GM12878 (cell line): ENCODE measurements around the gene GLP1R. TPM values are rescaled to one million over a fixed set of nuclear protein-coding genes. Genes with fewer than 3 reads are reported as not detected.
A peak's percentile ranks its signal among the peaks of the same experiment; 100 is the strongest.

Experiments
- ATAC-seq: fragments of 200-7000 bp; cut with Tn5 transposase; 3 replicates; pipeline ENCODE4 v1.9.1; 2020; ENCODE audit warnings: mild to moderate bottlenecking, moderate library complexity
- Bru-seq: library from RNA; stranded (reverse); fragments of 400-500 nt; gene quantifications from one replicate; lab custom pipeline; 2021; lab: Mats Ljungman, UMichigan
- BruChase-seq, 2 experiments: library from RNA; stranded (reverse); fragments of 400-500 nt; gene quantifications; one replicate each; lab custom pipeline; 2021; lab: Mats Ljungman, UMichigan
- BruUV-seq: library from RNA; stranded (reverse); fragments of 400-500 nt; replicated peaks from 2 replicates; lab custom pipeline; 2021; lab: Mats Ljungman, UMichigan
- CTCF ChIA-PET: fragments of 300-600 bp; sonication (Branson Sonifier 250); formaldehyde crosslinking; extraction: SDS; loops from one replicate; lab custom pipeline; 2021; ENCODE audit warnings: inconsistent platforms; lab: Yijun Ruan, JAX
- POLR2A ChIA-PET: fragments of 350-600 bp; formaldehyde crosslinking; extraction: SDS; loops from one replicate; lab custom pipeline; 2021; ENCODE audit warnings: inconsistent platforms; lab: Charles Lee
- RAD21 ChIA-PET: fragments of 300-600 bp; sonication (Branson Sonifier 250); formaldehyde crosslinking; loops from one replicate; lab custom pipeline; 2023; ENCODE audit warnings: antibody characterized with exemption; ENCODE audit not compliant: unreplicated experiment; lab: Charles Lee
- SMC1A ChIA-PET: fragments of 300-600 bp; sonication (Branson Sonifier 250); formaldehyde crosslinking; loops from one replicate; lab custom pipeline; 2023; ENCODE audit not compliant: unreplicated experiment, uncharacterized antibody; lab: Charles Lee
- DNase-seq: peaks from one replicate; pipeline ENCODE4 v3.0.0-alpha.2; 2011; ENCODE audit warnings: low read depth, low spot score
- FAIRE-seq: peaks from 3 replicates; lab custom pipeline; 2011; peaks lifted over from hg19 to GRCh38; lab: Jason Lieb, UNC
- H2AFZ ChIP-seq: 2 replicates; pipeline ENCODE4 v1.6.0; 2011; ENCODE audit warnings: low read depth, low read length, control low read depth; ENCODE audit not compliant: control insufficient read depth
- H3K27ac ChIP-seq: 2 replicates; pipeline ENCODE4 v1.5.1; 2011; ENCODE audit warnings: control low read depth; ENCODE audit not compliant: control insufficient read depth, insufficient read depth
- H3K27me3 ChIP-seq, 2 experiments: replicated peaks in 1 of 2; 2 replicates each; pipeline versions ENCODE4 v1.6.0 to v1.6.1; 2011; ENCODE audit warnings: low read length in 1 of 2; ENCODE audit not compliant: control insufficient read depth in 2 of 2, insufficient read depth in 2 of 2
- H3K36me3 ChIP-seq, 2 experiments: 2 replicates each; pipeline ENCODE4 v1.5.1; 2011; ENCODE audit warnings: low read length in 1 of 2; ENCODE audit not compliant: control insufficient read depth in 2 of 2, insufficient read depth in 2 of 2
- H3K4me1 ChIP-seq: 2 replicates; pipeline ENCODE4 v1.6.1; 2011; ENCODE audit warnings: mild to moderate bottlenecking, low read length, moderate library complexity, mixed read lengths; ENCODE audit not compliant: control insufficient read depth, insufficient read depth
- H3K4me2 ChIP-seq: 2 replicates; pipeline ENCODE4 v1.6.0; 2011; ENCODE audit warnings: control low read depth; ENCODE audit not compliant: control insufficient read depth, insufficient read depth
- H3K4me3 ChIP-seq: fragments of 200-600 bp; sonication (generic); 2 replicates; pipeline ENCODE4 v1.5.1; 2016
- H3K79me2 ChIP-seq: 2 replicates; pipeline ENCODE4 v1.6.0; 2011; ENCODE audit warnings: low read length; ENCODE audit not compliant: control insufficient read depth, insufficient read depth
- H3K9ac ChIP-seq: 2 replicates; pipeline ENCODE4 v1.8.0; 2011; ENCODE audit warnings: low read length, control low read depth, mixed read lengths; ENCODE audit not compliant: control insufficient read depth, insufficient read depth
- H3K9me3 ChIP-seq: replicated peaks from 3 replicates; pipeline ENCODE4 v1.5.1; 2011; ENCODE audit warnings: mild to moderate bottlenecking, low read length; ENCODE audit not compliant: control insufficient read depth, insufficient read depth
- H4K20me1 ChIP-seq: 2 replicates; pipeline ENCODE4 v1.6.0; 2011; ENCODE audit not compliant: control insufficient read depth, insufficient read depth
- CHD2 ChIP-seq: IDR thresholded peaks from 2 replicates; pipeline ENCODE4 v1.6.1; 2011; ENCODE audit warnings: low read depth, low read length, improper control_type of control experiment, borderline replicate concordance
- RB1 ChIP-seq: fragments of 450-650 bp; formaldehyde crosslinking; IDR thresholded peaks from 2 replicates; pipeline ENCODE4 v1.6.1; 2017; ENCODE audit warnings: mild to moderate bottlenecking, borderline replicate concordance
- WGBS: methylation state at CpG from one replicate; pipeline ENCODE4 v1.1.6; 2016; ENCODE audit warnings: low lambda C conversion rate; ENCODE audit not compliant: insufficient replicate concordance, insufficient coverage; ENCODE audit errors: missing lambda C conversion rate; 5-methylcytosine and 5-hydroxymethylcytosine counted together
- in situ Hi-C: fragments of 300-500 bp; cut with MboI; formaldehyde crosslinking; loops from 9 replicates; pipeline ENCODE4 v1.14.3; 2018; ENCODE audit warnings: mixed read lengths
- intact Hi-C: fragments of 100-400 bp; cut with micrococcal nuclease; formaldehyde crosslinking; loops from one replicate; pipeline ENCODE4 v1.14.2; 2022; ENCODE audit not compliant: unreplicated experiment
- long read RNA-seq, 2 experiments: library from polyadenylated mRNA; unstranded; transcript quantifications; one replicate each; pipeline ENCODE4 v2.0.0, GENCODE V29; 2019 to 2020
- polyA minus RNA-seq, 3 experiments: library from RNA; depleted of rRNA, polyadenylated mRNA; stranded (reverse); fragments of >200 nt; gene quantifications; 2 replicates each; pipeline ENCODE4 v1.2.3, GENCODE V29; 2011
- polyA plus RNA-seq, 11 experiments: library from polyadenylated mRNA; depleted of rRNA in 4 of 11; unstranded in 6 of 11; stranded (reverse) in 5 of 11; fragments of >200 nt; fragmentation: Nextera tagmentation in 4 of 11; fragmentation: Illumina TruSeq in 1 of 11; extraction: Ambion mirVana in 4 of 11; extraction: Trizol in 1 of 11; gene quantifications; 1 replicate in 1 of 11; 2 replicates in 10 of 11; pipeline versions ENCODE4 v1.2.1 to v1.2.3, GENCODE V29; 2011 to 2016; ENCODE audit warnings: inconsistent platforms in 2 of 11, missing spikeins in 2 of 11, low read depth in 1 of 11
- total RNA-seq, 4 experiments: library from RNA; depleted of rRNA in 3 of 4; stranded (reverse); fragments of >200 nt in 3 of 4; fragmentation: Illumina TruSeq in 1 of 4; extraction: Trizol in 1 of 4; gene quantifications; 2 replicates each; pipeline versions ENCODE4 v1.2.1 to v1.2.3, GENCODE V29; 2013 to 2021

Gene GLP1R
- not detected in 2 replicates for total RNA-seq (2013; cell fraction: nucleolus; rRNA removed)
- total RNA-seq (2014; rRNA removed) (not detected in 2 replicates), total RNA-seq (2014; rRNA removed; fragmentation: Illumina TruSeq; extraction: Trizol) (not detected in 2 replicates), total RNA-seq (2021) (0.05 TPM in 1 of 2 replicates, not detected in the other), polyA plus RNA-seq (2011; rRNA removed) (0.01 TPM in 1 of 2 replicates, not detected in the other), polyA plus RNA-seq (2014; fragmentation: Illumina TruSeq; extraction: Trizol) (not detected in 2 replicates), polyA plus RNA-seq (2014; fragmentation: Nextera tagmentation; extraction: Ambion mirVana) (not detected), polyA plus RNA-seq (2014; rRNA removed) (not detected in 2 replicates), polyA plus RNA-seq (2016; fragmentation: Nextera tagmentation; extraction: Ambion mirVana) (not detected), polyA minus RNA-seq (2011; rRNA and poly(A)+ RNA removed) (not detected in 2 replicates), Bru-seq, nascent RNA (percentile 27 among the genes with signal in this experiment), BruChase-seq, experiment 1, labeled RNA remaining after a 6-hour chase (percentile 18 among the genes with signal in this experiment), BruChase-seq, experiment 2, labeled RNA remaining after a 2-hour chase (percentile 12 among the genes with signal in this experiment)
- not detected for polyA plus RNA-seq (2011; ENCODE audit: low read depth)
- polyA plus RNA-seq (2011; cell fraction: cytosol; rRNA removed), result not detected in 2 replicates
- 0.09 and 0.12 TPM in 2 replicates for polyA plus RNA-seq (2011; cell fraction: nucleus; rRNA removed)
- polyA plus RNA-seq (2012), result not detected in 2 replicates
- polyA minus RNA-seq (2011; cell fraction: cytosol; rRNA and poly(A)+ RNA removed), result not detected in 2 replicates
- not detected in 2 replicates for polyA minus RNA-seq (2011; cell fraction: nucleus; rRNA and poly(A)+ RNA removed)
- long read RNA-seq, experiment 1, result 0 reads
- long read RNA-seq, experiment 2, result 0 reads

- no peak within 1 kb of the TSS for H3K4me3 ChIP-seq
These were observed at the start of gene GLP1R for GRCh38 chr6:39048481-39049399. TSS of gene GLP1R (plus strand) at chr6:39048781. CDS start at chr6:39048841, 60 bp downstream.

More at GRCh38 chr6:39048481-39049399, at the start of gene GLP1R:
- intact Hi-C loops, result no loop called here
- Histone ChIP-seq H4K20me1 (0 out of 2 replicates have a peak, but pooled peaks cover 3% of the 10 kb centered on the region), H3K4me2 (no peak within 1 kb of the TSS)
- no peak for ATAC-seq
- no peak for TF ChIP-seq CHD2
- TF ChIP-seq RB1, result no peak
- TF ChIP-seq, all 136 proteins: peak for 0
- CTCF ChIA-PET, result interaction anchor here (0.9 kb wide), 1 partner anchor 18 kb away, joined by 3 read pairs; no protein-coding TSS in a partner anchor
- Histone ChIP-seq H3K79me2 (no peaks in the 10 kb centered on the region), H3K9ac (no peak within 1 kb of the TSS), H3K27me3 (peaks cover 8 to 16% of the 10 kb centered on the region in 2 experiments), H3K27ac (no peak within 1 kb of the TSS), H3K9me3 (no peaks in the 10 kb centered on the region), H3K4me1 (no peaks in the 10 kb centered on the region; the same call in 1 of the 2 replicates), H2AFZ (no peak within 1 kb of the TSS), H3K36me3 (no peaks in the 10 kb centered on the region)
- SMC1A ChIA-PET, result no interaction called here
- 24% methylated on average over 59 of the region's 74 CpGs for WGBS
- in situ Hi-C loops, result no loop called here
- BruUV-seq, result no TSS peak
- RAD21 ChIA-PET, result no interaction called here
- POLR2A ChIA-PET, result no interaction called here
- DNase-seq, result no peak
- FAIRE-seq, result no peak
